Measurements from ENCODE around the gene FCHSD1.
"Not testable (repeated sequence)": the region's sequence is repeated elsewhere in the genome, so short reads cannot be mapped to it uniquely, and the experiment has no call there.

The FCHSD1 gene

GRCh38 chr5:141617682-141618029 is 33.6 kb downstream of the FCHSD1 start:
- DNase-seq (ENCODE audit: low read depth): no peak

GRCh38 chr5:141617128-141617527 is 34.1 kb downstream of the FCHSD1 start:
- peak; percentile 58 for DNase-seq (ENCODE audit: low read depth)

GRCh38 chr5:141615991-141616720 is 35.1 kb downstream of the FCHSD1 start:
- no peak for DNase-seq (ENCODE audit: low read depth)

- no peak for DNase-seq (ENCODE audit: low read depth)
Observed at GRCh38 chr5:141613344-141613743, 37.9 kb downstream of the FCHSD1 start.

GRCh38 chr5:141611289-141611688 is 39.9 kb downstream of the FCHSD1 start:
- peak; percentile 50 for DNase-seq (ENCODE audit: low read depth)

- DNase-seq (ENCODE audit: low read depth): not testable (repeated sequence)
Observed at GRCh38 chr5:141609921-141610320, 41.3 kb downstream of the FCHSD1 start.

GRCh38 chr5:141609044-141609443 is 42.2 kb downstream of the FCHSD1 start:
- no peak for DNase-seq (ENCODE audit: low read depth)

- no peak for DNase-seq (ENCODE audit: low read depth)
Observed at GRCh38 chr5:141608557-141608956, 42.7 kb downstream of the FCHSD1 start.

- DNase-seq (ENCODE audit: low read depth): no peak
Observed at GRCh38 chr5:141608046-141608445, 43.2 kb downstream of the FCHSD1 start.

- DNase-seq (ENCODE audit: low read depth): peak; percentile 28
Observed at GRCh38 chr5:141605523-141606277, 45.5 kb downstream of the FCHSD1 start.

- peak; percentile 95 for DNase-seq (ENCODE audit: low read depth)
Observed at GRCh38 chr5:141603923-141604717, 47.1 kb downstream of the FCHSD1 start.

GRCh38 chr5:141602606-141603005 is 48.6 kb downstream of the FCHSD1 start:
- DNase-seq (ENCODE audit: low read depth): no peak

GRCh38 chr5:141598391-141599345 is 52.5 kb downstream of the FCHSD1 start:
- peak; percentile 60 for DNase-seq (ENCODE audit: low read depth)

GRCh38 chr5:141597814-141598213 is 53.4 kb downstream of the FCHSD1 start:
- DNase-seq (ENCODE audit: low read depth): no peak

- DNase-seq (ENCODE audit: low read depth): no peak
Observed at GRCh38 chr5:141597394-141597793, 53.8 kb downstream of the FCHSD1 start.

- DNase-seq (ENCODE audit: low read depth): no peak
Observed at GRCh38 chr5:141596867-141597266, 54.4 kb downstream of the FCHSD1 start.

GRCh38 chr5:141590127-141590526 is 61.1 kb downstream of the FCHSD1 start:
- no peak for DNase-seq (ENCODE audit: low read depth)
